ENCODE measurements around the gene TMEM26. TPM values are rescaled to one million over a fixed set of nuclear protein-coding genes. Genes with fewer than 3 reads are reported as not detected.

TMEM26 gene
- total RNA-seq, 1 donor from 2014 or later = under 0.01 TPM

DNA sequence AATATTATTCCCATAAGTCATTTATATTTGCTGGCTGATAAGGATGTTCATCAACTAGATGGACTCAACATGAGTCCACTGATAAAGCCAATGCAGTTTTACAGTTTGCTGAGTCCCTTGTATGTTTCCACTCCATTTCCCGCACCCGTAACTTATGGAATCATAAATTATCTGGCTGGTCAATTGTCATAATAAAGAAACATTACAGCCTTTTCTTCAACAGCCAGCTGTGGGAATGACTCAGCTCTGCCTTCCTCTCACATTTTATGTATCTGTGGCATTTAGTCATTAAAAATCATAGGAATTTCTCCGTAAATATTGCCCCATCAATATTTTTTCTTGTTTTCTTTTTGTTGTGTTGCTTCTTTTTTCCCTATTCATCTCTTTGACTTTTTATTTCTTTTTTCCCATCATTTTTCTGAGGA, 22.3 kb upstream of the TMEM26 start:
- H3K36me3 ChIP-seq (ENCODE audit: control insufficient read depth, insufficient read depth, low read length) = no peaks in the 10 kb centered on the region
- H3K27me3 ChIP-seq (ENCODE audit: control insufficient read depth, insufficient read depth, low read length) = no peaks in the 10 kb centered on the region
- peak; percentile 41 for DNase-seq (ENCODE audit: low read depth)
- no peak for FAIRE-seq
- H3K4me3 ChIP-seq (ENCODE audit: low read depth, low read length) = no peak overlapping the region
- TF ChIP-seq, protein P1, sequence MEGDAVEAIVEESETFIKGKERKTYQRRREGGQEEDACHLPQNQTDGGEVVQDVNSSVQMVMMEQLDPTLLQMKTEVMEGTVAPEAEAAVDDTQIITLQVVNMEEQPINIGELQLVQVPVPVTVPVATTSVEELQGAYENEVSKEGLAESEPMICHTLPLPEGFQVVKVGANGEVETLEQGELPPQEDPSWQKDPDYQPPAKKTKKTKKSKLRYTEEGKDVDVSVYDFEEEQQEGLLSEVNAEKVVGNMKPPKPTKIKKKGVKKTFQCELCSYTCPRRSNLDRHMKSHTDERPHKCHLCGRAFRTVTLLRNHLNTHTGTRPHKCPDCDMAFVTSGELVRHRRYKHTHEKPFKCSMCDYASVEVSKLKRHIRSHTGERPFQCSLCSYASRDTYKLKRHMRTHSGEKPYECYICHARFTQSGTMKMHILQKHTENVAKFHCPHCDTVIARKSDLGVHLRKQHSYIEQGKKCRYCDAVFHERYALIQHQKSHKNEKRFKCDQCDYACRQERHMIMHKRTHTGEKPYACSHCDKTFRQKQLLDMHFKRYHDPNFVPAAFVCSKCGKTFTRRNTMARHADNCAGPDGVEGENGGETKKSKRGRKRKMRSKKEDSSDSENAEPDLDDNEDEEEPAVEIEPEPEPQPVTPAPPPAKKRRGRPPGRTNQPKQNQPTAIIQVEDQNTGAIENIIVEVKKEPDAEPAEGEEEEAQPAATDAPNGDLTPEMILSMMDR (IDR thresholded peaks at IDR 0.05; ENCODE audit: insufficient read depth, low read length, severe bottlenecking) = no peak

DNA sequence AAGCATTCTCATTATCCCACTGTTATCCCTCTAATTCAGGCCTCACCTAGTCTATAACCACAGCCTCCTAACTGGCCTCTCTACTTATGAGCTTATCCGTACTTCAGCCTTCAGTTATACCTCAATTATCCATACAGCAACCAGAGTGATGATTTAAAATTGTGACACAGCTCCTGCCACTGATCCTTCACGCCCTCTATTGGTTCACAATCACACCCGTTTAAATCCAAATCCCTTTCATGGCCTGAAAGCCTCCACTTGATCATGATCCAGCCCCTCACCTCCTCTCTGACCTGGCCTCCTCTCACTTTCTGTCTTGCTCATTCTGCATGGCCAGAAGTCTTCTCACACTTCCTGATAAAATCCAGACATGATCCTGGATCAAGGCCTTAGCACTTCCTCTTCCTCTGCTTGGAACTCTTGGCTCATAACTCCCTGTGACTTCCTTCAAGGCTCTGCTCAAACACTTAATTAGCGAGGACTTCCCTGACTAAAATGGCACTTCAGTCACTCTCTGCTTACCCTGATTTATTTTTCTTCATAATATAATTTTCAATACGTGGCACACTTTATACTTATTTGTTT, 19.0 kb upstream of the TMEM26 start:
- TF ChIP-seq, protein P1 (IDR thresholded peaks at IDR 0.05; ENCODE audit: insufficient read depth, low read length, severe bottlenecking) = no peak
- DNase-seq (ENCODE audit: low read depth) (no peak), FAIRE-seq (no peak)
- H3K27me3 ChIP-seq (ENCODE audit: control insufficient read depth, insufficient read depth, low read length) = no peaks in the 10 kb centered on the region
- no peaks in the 10 kb centered on the region for H3K36me3 ChIP-seq (ENCODE audit: control insufficient read depth, insufficient read depth, low read length)
- H3K4me3 ChIP-seq (ENCODE audit: low read depth, low read length) = no peak overlapping the region

DNA sequence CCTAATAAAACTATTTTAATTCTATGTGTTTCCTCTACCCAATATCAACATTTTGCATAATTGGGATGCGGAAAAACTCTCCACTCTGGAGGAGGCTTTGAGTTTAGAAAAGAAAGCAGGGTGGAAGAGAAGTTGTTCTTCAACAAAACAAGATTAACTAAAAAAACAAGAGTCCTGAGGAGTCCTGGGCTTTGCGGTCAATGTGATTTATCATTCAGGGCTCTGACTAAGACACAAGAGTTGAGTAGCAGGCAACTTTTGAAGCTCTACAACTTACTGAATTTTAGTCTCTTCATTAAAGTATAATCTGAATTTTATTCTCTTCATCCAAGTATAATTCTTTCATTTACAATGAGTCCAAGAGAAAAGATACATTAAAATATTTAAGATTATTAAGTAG, 18.3 kb upstream of the TMEM26 start:
- FAIRE-seq (no peak), DNase-seq (ENCODE audit: low read depth) (no peak)
- Histone ChIP-seq H3K4me3 (ENCODE audit: low read depth, low read length) (no peak overlapping the region), H3K27me3 (ENCODE audit: control insufficient read depth, insufficient read depth, low read length) (no peaks in the 10 kb centered on the region), H3K36me3 (ENCODE audit: control insufficient read depth, insufficient read depth, low read length) (no peaks in the 10 kb centered on the region)
- TF ChIP-seq, protein P1 (IDR thresholded peaks at IDR 0.05; ENCODE audit: insufficient read depth, low read length, severe bottlenecking) = no peak

DNA sequence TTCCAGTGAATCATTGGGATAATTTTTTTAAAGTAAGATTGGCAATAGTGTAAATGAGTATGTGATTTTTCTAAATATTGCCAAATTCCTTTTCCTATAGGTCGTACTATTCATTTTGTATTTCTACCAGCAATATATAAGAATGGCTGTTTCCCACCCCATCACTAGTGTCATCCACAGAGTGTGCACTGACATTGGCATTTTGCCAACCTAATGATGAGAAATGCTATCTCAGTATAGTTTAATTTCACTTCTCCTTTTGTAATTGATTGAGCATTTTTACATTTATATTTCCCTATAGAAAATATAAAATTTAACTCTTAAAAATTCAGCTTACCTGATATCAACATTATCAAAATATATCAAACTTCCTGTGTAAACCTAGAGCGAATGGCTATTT, 17.6 kb upstream of the TMEM26 start:
- Histone ChIP-seq H3K4me3 (ENCODE audit: low read depth, low read length) (no peak overlapping the region), H3K36me3 (ENCODE audit: control insufficient read depth, insufficient read depth, low read length) (no peaks in the 10 kb centered on the region), H3K27me3 (ENCODE audit: control insufficient read depth, insufficient read depth, low read length) (no peaks in the 10 kb centered on the region)
- TF ChIP-seq, protein P1 (IDR thresholded peaks at IDR 0.05; ENCODE audit: insufficient read depth, low read length, severe bottlenecking) = no peak
- no peak for FAIRE-seq
- no peak for DNase-seq (ENCODE audit: low read depth)

DNA sequence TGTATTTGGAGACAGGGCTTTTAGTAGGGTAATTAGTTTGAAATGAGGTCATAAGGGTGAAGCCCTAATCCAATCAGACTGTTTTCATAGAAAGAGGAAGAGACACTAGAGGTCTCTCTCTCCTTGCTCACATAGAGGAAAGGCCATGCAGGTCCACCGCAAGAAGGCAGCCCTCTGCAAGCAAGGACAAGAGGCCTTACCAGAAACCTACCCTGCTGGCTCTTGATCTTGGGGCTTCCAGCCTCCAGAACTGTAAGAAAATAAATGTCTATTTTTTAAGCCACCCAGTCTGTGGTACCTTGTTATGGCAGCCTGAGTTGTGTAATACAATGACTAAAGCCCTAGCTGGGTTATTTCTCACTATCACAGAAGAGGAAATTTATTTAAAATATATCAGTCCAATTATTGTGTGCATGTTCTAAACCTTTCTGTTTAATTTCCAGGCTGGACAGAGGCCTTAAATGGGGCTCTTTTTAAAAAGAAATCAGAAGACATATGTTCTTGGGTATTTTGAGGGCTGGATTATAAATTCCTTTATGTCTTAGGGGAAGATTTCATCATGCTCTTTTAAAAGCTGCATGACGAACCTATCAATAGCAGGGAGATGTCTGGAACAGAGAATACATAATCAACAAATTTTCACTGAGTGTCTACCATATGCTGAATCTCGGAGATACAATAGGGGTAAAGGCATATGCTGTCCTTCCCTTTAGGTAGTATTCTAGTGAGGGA, 12.9 kb upstream of the TMEM26 start:
- TF ChIP-seq, protein P1 (IDR thresholded peaks at IDR 0.05; ENCODE audit: insufficient read depth, low read length, severe bottlenecking) = no peak
- FAIRE-seq (no peak), DNase-seq (ENCODE audit: low read depth) (peak; percentile 45)
- Histone ChIP-seq H3K36me3 (ENCODE audit: control insufficient read depth, insufficient read depth, low read length) (no peaks in the 10 kb centered on the region), H3K4me3 (ENCODE audit: low read depth, low read length) (no peak overlapping the region), H3K27me3 (ENCODE audit: control insufficient read depth, insufficient read depth, low read length) (no peaks in the 10 kb centered on the region)

Data from bronchial epithelial cell (primary cell).